SH-SY5Y (cell line): ENCODE results near the gene ZNF273.

Experiments used
- GATA2 ChIP-seq: IDR thresholded peaks from 2 replicates; pipeline ENCODE4 v1.6.1; 2011; ENCODE audit warnings: mild to moderate bottlenecking, low read depth, low read length
- GATA3 ChIP-seq: IDR thresholded peaks from 2 replicates; pipeline ENCODE4 v1.6.1; 2011; ENCODE audit warnings: low read depth, mild to moderate bottlenecking, low read length, moderate library complexity

DNA sequence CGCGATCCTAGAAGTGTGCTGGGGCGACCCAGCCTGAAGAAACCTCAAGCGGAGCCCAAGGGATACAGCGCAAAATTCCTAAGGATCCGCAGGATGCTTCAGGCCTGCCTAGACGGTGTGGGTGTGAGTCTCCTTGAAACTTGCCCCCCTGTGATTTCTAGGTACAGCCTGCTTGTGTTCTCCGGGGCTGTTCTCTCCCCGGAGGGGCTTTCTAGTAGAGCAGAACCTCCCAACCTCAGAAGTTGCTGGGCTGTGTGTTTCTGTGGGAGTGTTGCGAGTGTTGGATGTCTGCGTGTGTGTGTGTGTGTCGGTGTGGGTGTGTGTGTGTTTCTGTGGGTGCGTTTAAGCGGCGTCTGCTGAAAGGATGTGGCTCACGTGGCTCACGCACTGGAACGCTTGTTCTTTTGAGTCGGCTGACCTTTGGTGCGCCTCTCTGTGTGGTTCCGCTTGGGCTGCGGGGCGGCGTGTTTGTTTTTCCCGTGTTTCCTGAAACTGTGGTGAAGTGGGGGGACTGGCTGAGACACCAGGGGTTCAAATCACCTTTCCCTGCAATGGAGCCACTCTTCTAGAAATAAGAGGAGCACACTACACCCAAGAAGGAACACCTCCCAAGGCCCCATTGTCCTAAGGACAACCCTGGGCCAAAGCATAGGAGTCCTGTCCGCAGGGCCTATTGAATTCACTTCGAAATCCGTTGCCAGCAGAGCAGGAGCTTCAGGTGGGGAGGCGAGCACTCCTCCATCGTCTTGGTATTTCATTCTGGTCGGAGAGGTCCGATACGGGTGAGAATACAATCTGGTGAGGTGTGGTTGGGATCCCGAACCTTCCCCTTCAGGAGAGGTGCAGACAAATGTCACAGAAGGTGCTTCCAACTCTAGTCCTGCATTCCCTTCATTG is 25.1 kb upstream of the ZNF273 start:
- TF ChIP-seq GATA2 (no peak), GATA3 (no peak)
